Heart left ventricle (tissue), 13 donors: ENCODE results near the gene NANOS3.

ENCODE experiments used
- CTCF ChIP-seq, 12 donors: fragments of 200-600 bp; sonication (generic) in 4 of 12; IDR thresholded peaks; one replicate each; pipeline versions ENCODE4 v1.5.0 to v1.8.0; 2018 to 2022; ENCODE audit warnings: antibody characterized with exemption in 12 of 12, mild to moderate bottlenecking in 5 of 12
- POLR2A ChIP-seq, 2 donors: fragments of 450-650 bp; IDR thresholded peaks; one replicate each; pipeline ENCODE4 v1.6.1; 2017; ENCODE audit warnings: antibody characterized with exemption in 2 of 2, mild to moderate bottlenecking in 2 of 2, moderate library complexity in 2 of 2
- donor health status: ischemic (EF 13 %, LVEDD 7.1; RV severe dilation, severe dysfunction).
- donor health status: DM: no; HTN: yes; CAD: no.
- donor health status: DM: no; HTN: no; CAD: no.
- donor health status: ischemic (EF 25% LVEDD 6.9; RV normal size, moderate dysfunction).
- donor health status: ischemic (EF 25% LVEDD 5.7; RV mildly dilated, moderate dysfunction).
- donor health status: ischemic (EF 35%, LVEDD 5.7; RV mildly dilated, moderate dysfunction).
- donor health status: nonischemic (EF 11% LVEDD 7.7; RV severe dilation, severe dysfunction).
- donor health status: DM: yes; HTN: yes; CAD: no.
- donor health status: PGD.
- donor health status: ischemic (EF 29% LVEDD 5.4; RV normal size, mild dysfunction).
- donor health status: nonischemic (EF 23%, LVEDD 6.1; RV moderate dilation, normal function).

GRCh38 chr19:13859361-13859880 is 17.5 kb upstream of the NANOS3 start:
- TF ChIP-seq CTCF (IDR thresholded peaks at IDR 0.05) (peak in 1 of 12 donors; percentile 15), POLR2A (IDR thresholded peaks at IDR 0.05) (no peak)
